Keratinocyte (primary cell): ENCODE measurements around the gene HAUS8.

ENCODE experiments used
- EZH2 ChIP-seq: IDR thresholded peaks from one replicate; pipeline ENCODE4 v1.6.1; 2012; ENCODE audit warnings: inconsistent platforms, mild to moderate bottlenecking, low read length, moderate library complexity
- TF ChIP-seq, protein P1 (sequence below), 3 experiments: IDR thresholded peaks in 1 of 3; conservative IDR thresholded peaks in 1 of 3; optimal IDR thresholded peaks in 1 of 3; 2 replicates in 2 of 3; 3 replicates in 1 of 3; pipeline versions ENCODE3 to v1.5.1; 2011; ENCODE audit warnings: low read length in 3 of 3, mild to moderate bottlenecking in 3 of 3, moderate library complexity in 2 of 3, control low read depth in 1 of 3, inconsistent platforms in 1 of 3; ENCODE audit not compliant: insufficient read depth in 2 of 3; ENCODE audit errors: extremely low read depth in 1 of 3

- TF ChIP-seq, protein P1, sequence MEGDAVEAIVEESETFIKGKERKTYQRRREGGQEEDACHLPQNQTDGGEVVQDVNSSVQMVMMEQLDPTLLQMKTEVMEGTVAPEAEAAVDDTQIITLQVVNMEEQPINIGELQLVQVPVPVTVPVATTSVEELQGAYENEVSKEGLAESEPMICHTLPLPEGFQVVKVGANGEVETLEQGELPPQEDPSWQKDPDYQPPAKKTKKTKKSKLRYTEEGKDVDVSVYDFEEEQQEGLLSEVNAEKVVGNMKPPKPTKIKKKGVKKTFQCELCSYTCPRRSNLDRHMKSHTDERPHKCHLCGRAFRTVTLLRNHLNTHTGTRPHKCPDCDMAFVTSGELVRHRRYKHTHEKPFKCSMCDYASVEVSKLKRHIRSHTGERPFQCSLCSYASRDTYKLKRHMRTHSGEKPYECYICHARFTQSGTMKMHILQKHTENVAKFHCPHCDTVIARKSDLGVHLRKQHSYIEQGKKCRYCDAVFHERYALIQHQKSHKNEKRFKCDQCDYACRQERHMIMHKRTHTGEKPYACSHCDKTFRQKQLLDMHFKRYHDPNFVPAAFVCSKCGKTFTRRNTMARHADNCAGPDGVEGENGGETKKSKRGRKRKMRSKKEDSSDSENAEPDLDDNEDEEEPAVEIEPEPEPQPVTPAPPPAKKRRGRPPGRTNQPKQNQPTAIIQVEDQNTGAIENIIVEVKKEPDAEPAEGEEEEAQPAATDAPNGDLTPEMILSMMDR (optimal IDR thresholded peaks at IDR 0.05 in 1 of 3, IDR thresholded peaks at IDR 0.05 in 1 of 3, conservative IDR thresholded peaks at IDR 0.05 in 1 of 3; ENCODE audit: extremely low read depth in 1 of 3, insufficient read depth in 2 of 3, low read length in 3 of 3): no peak
- no peak for TF ChIP-seq EZH2
These were observed 25.5 kb downstream of the HAUS8 start for GRCh38 chr19:17049711-17050280.
